ENCODE measurements around the gene CTCF.

The CTCF gene

GRCh38 chr16:67645397-67646121 lies 83.2 kb downstream of the CTCF start:
- DNase-seq = no peak
- in situ Hi-C loops (cut with MboI; ENCODE audit: low pct_unique_long_range_greater_than_20kb, low sequenced_read_pairs) = no loop called here

DNA sequence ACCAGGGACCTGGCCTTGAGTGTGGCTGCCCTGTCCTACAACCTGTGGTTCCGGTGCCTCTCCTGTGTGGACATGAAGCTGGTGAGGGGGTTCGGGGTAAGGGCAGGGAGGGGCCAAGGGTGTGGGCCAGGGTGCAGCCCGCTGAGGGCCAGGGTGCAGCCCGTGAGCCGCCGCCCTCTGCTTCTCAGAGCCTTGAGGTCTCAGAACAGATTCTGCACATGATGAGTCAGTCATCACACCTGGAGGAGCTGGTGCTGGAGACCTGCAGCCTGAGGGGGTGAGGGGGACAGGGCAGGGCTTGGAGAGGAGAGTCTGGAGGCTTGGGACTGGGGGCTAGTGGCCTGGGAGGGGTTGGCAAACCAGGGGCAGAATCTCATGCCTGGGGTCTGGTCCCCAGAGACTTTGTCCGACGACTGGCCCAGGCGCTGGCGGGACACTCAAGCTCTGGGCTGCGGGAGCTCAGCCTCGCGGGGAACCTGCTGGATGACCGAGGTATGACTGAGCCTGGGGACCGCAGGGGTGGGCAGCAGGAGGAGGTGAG lies 84.9 kb downstream of the CTCF start:
- in situ Hi-C loops (cut with MboI; ENCODE audit: low pct_unique_long_range_greater_than_20kb, low sequenced_read_pairs) = no loop called here

GRCh38 chr16:67647681-67648080 lies 85.4 kb downstream of the CTCF start:
- no peak for DNase-seq
- in situ Hi-C loops (cut with MboI; ENCODE audit: low pct_unique_long_range_greater_than_20kb, low sequenced_read_pairs) = no loop called here

More for the DNA sequence above, 84.9 kb downstream of the CTCF start:
- no peak for DNase-seq

DNA sequence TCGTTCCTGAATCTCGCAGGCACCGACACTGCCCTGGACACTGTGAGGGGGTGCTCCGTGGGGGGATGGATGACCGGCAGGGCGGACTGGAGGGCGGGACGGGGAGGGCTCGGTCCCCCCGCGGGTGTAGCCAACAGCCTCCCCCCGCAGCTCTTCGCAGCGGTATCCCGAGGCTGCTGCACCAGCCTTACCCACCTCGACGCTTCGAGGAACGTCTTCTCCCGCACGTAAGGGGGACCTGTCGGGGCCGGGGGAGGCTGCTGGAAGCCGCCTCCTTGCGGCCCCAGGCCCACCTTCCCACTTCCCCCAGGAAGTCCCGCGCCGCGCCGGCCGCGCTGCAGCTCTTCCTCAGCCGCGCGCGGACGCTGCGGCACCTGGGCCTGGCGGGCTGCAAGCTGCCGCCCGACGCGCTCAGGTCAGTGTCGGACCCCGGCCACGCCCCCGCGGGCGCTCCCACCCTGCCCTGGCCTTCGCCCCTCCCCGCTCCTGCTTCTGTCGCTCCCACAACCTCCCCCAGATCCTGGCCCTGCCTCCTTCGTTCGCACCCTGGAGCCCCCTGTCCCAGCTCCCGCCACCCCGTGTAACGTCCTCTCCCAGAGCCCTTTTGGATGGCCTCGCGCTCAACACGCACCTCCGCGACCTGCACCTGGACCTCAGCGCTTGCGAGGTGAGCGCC lies 85.9 kb downstream of the CTCF start:
- in situ Hi-C loops (cut with MboI; ENCODE audit: low pct_unique_long_range_greater_than_20kb, low sequenced_read_pairs) = no loop called here
- DNase-seq = no peak

DNA sequence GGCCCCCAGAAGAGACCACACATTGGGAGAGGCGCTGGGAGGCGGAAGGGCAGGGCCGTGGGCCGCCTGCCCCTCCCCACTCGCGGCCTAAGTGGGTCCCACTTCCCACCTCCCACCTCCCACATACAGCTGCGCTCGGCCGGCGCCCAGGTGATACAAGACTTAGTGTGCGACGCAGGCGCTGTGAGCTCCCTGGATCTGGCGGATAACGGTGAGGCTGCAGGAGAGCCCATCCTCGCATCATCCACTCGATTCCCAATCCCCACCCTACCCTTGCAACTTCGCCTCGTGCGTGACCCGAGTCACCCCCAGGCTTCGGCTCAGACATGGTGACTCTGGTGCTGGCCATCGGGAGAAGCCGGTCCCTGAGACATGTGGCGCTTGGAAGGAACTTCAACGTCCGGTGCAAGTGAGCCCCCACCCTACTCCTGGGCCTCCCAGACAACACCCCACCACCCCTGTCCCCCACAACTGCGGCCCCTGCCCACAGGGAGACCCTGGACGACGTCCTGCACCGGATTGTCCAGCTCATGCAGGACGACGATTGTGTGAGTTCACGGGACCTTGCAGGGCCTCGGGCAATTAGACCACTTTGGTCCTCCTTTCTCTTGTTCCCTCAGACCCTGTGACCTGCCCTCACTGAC lies 86.6 kb downstream of the CTCF start:
- DNase-seq = no peak
- in situ Hi-C loops (cut with MboI; ENCODE audit: low pct_unique_long_range_greater_than_20kb, low sequenced_read_pairs) = no loop called here

DNA sequence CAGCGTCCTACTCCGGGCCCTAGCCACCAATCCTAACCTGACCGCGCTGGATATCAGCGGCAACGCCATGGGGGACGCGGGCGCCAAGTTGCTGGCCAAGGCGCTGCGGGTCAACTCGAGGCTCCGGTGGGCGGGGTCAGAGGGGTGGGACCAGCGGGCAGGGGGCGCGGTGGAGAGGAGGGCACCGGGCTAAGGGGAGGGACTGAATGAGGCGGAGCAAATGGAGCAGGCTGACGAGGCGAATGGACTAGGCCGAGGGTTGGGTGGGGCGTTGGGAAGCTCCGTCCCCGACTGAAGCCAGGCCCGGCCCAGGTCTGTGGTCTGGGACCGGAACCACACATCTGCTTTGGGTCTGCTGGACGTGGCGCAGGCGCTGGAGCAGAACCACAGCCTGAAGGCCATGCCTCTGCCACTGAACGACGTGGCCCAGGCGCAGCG lies 87.2 kb downstream of the CTCF start:
- no peak for DNase-seq
- in situ Hi-C loops (cut with MboI; ENCODE audit: low pct_unique_long_range_greater_than_20kb, low sequenced_read_pairs) = no loop called here

- DNase-seq = no peak
- in situ Hi-C loops (cut with MboI; ENCODE audit: low pct_unique_long_range_greater_than_20kb, low sequenced_read_pairs) = loop anchor here (10.0 kb wide), 1 partner anchor 105 kb away; no protein-coding TSS in a partner anchor
These were observed 87.7 kb downstream of the CTCF start for GRCh38 chr16:67650023-67650422.

GRCh38 chr16:67651039-67651438 lies 88.7 kb downstream of the CTCF start:
- DNase-seq = no peak
- in situ Hi-C loops (cut with MboI; ENCODE audit: low pct_unique_long_range_greater_than_20kb, low sequenced_read_pairs) = loop anchor here (10.0 kb wide), 1 partner anchor 106 kb away; no protein-coding TSS in a partner anchor

DNA sequence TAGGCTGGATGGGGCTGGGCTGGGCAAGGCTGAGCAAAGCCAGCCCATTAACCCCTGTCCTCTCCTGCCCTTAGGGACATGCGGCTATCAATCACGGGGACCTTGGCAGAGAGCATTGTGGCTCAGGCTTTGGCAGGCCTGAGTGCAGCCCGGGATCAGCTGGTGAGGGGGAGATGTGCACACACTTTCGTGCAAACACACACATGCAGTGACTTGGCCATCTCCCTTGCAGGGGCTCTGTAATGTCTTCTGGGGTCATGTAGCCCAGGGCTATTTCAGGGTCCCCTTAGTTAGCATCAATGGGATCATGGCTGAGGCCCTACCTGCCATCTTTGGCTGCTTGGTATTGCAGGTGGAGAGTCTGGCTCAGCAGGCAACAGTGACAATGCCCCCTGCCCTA lies 89.5 kb downstream of the CTCF start:
- in situ Hi-C loops (cut with MboI; ENCODE audit: low pct_unique_long_range_greater_than_20kb, low sequenced_read_pairs) = loop anchor here (10.0 kb wide), 1 partner anchor 107 kb away; no protein-coding TSS in a partner anchor
- no peak for DNase-seq

GRCh38 chr16:67652578-67653127 lies 90.3 kb downstream of the CTCF start:
- no peak for DNase-seq
- in situ Hi-C loops (cut with MboI; ENCODE audit: low pct_unique_long_range_greater_than_20kb, low sequenced_read_pairs) = loop anchor here (10.0 kb wide), 1 partner anchor 108 kb away; no protein-coding TSS in a partner anchor

- in situ Hi-C loops (cut with MboI; ENCODE audit: low pct_unique_long_range_greater_than_20kb, low sequenced_read_pairs) = loop anchor here (10.0 kb wide), 1 partner anchor 108 kb away; no protein-coding TSS in a partner anchor
- DNase-seq = no peak
These were observed 90.9 kb downstream of the CTCF start for GRCh38 chr16:67653128-67653788.

DNA sequence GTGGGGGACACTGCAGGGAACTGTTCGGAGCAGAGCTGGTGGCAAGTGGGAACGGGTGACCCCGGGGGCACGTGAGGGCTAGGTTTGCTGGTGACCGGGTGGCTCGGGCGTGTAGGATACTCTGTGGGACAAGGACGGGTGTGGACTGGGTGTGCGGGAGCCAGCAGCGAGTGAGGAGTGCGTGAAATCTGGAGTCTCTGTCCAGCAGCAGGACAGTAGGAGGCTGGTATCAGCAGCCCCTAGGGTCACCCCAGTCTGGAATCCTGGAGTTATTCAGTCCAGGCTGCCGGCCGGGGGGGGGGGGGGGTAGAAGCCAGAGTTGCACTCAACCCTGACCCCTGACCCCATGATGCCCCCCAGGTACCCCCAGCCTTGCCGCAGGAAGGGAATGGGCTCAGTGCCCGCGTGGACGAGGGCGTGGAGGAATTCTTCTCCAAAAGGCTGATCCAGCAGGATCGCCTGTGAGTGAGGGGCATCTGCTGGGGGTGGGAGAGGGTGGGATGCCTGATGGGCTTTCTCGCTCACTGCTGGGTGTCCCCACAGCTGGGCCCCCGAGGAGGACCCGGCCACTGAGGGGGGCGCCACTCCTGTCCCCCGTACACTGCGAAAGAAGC lies 91.6 kb downstream of the CTCF start:
- in situ Hi-C loops (cut with MboI; ENCODE audit: low pct_unique_long_range_greater_than_20kb, low sequenced_read_pairs) = loop anchor here (10.0 kb wide), 1 partner anchor 109 kb away; no protein-coding TSS in a partner anchor
- no peak for DNase-seq

DNA sequence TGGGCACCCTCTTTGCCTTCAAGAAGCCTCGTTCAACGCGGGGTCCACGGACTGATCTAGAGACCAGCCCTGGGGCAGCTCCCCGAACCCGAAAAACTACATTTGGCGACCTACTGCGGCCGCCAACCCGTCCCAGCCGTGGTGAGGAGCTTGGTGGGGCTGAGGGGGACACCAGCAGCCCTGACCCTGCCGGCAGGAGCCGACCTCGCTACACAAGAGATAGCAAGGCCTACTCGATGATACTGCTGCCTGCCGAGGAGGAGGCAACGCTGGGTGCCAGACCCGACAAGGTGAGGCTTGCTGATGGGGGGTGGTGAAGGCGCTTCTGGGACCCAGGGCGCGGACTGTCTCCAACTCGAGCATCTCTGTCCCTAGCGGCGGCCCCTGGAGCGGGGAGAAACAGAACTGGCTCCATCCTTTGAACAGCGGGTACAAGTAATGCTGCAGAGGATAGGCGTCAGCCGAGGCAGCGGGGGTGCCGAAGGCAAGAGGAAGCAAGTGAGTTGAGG lies 92.1 kb downstream of the CTCF start:
- in situ Hi-C loops (cut with MboI; ENCODE audit: low pct_unique_long_range_greater_than_20kb, low sequenced_read_pairs) = loop anchor here (10.0 kb wide), 1 partner anchor 110 kb away; no protein-coding TSS in a partner anchor
- DNase-seq = no peak

- in situ Hi-C loops (cut with MboI; ENCODE audit: low pct_unique_long_range_greater_than_20kb, low sequenced_read_pairs) = loop anchor here (10.0 kb wide), 1 partner anchor 111 kb away; no protein-coding TSS in a partner anchor
- DNase-seq = no peak
These were observed 93.0 kb downstream of the CTCF start for GRCh38 chr16:67655363-67655762.

DNA sequence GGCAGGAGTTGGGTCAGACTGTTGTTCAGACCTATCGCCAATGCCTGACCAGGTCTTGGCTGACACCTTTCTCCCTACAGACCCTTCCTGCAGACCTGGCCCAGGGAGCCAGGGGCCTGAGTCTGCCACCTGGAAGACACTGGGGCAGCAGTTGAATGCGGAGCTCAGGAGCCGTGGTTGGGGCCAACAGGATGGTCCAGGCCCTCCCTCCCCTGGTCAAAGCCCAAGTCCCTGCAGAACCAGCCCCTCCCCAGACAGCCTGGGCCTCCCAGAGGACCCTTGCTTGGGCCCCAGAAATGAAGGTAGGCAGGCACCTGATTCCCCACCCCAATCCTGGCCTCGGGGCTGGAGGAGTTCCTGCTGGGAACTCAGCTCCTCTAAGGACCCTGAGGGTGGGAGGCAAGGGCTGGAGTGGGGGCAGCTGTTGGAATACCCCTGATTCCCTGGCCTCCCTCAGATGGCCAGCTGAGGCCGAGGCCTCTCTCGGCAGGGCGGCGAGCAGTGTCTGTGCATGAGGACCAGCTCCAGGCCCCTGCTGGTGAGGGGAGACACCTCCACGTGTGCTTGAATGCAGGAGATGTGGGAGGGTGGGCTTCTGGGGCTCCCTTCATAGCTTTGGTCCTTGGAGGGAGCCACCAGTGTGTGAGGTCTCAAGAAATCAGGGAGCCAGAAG lies 94.2 kb downstream of the CTCF start:
- no peak for DNase-seq
- in situ Hi-C loops (cut with MboI; ENCODE audit: low pct_unique_long_range_greater_than_20kb, low sequenced_read_pairs) = loop anchor here (10.0 kb wide), 1 partner anchor 112 kb away; no protein-coding TSS in a partner anchor

GRCh38 chr16:67657017-67657608 lies 94.8 kb downstream of the CTCF start:
- no peak for DNase-seq
- in situ Hi-C loops (cut with MboI; ENCODE audit: low pct_unique_long_range_greater_than_20kb, low sequenced_read_pairs) = loop anchor here (10.0 kb wide), 1 partner anchor 112 kb away; no protein-coding TSS in a partner anchor
